ENCODE results near the gene POMT2.

POMT2 gene

GRCh38 chr14:77230914-77231313 lies 89.8 kb downstream of the POMT2 start:
- H3K36me3 ChIP-seq (ENCODE audit: insufficient read depth, low read length), result no peaks in the 10 kb centered on the region
- no peak overlapping the region for H3K4me3 ChIP-seq (ENCODE audit: low read length)
- H3K4me1 ChIP-seq (ENCODE audit: insufficient read depth, low read length), result no peaks in the 10 kb centered on the region
- H2AFZ ChIP-seq (ENCODE audit: low read depth, low read length), result no peak overlapping the region
- H3K9me3 ChIP-seq (ENCODE audit: low read length), result no peaks in the 10 kb centered on the region
- no peaks in the 10 kb centered on the region for H3K27me3 ChIP-seq (ENCODE audit: insufficient read depth, low read length)

GRCh38 chr14:77228056-77228455 lies 92.6 kb downstream of the POMT2 start:
- Histone ChIP-seq H2AFZ (ENCODE audit: low read depth, low read length) (no peak overlapping the region), H3K9me3 (ENCODE audit: low read length) (no peaks in the 10 kb centered on the region), H3K4me3 (ENCODE audit: low read length) (no peak overlapping the region), H3K4me1 (ENCODE audit: insufficient read depth, low read length) (no peaks in the 10 kb centered on the region), H3K36me3 (ENCODE audit: insufficient read depth, low read length) (no peaks in the 10 kb centered on the region), H3K27me3 (ENCODE audit: insufficient read depth, low read length) (no peaks in the 10 kb centered on the region)

- no peaks in the 10 kb centered on the region for H3K9me3 ChIP-seq (ENCODE audit: low read length)
- no peak overlapping the region for H3K4me3 ChIP-seq (ENCODE audit: low read length)
- H2AFZ ChIP-seq (ENCODE audit: low read depth, low read length), result no peak overlapping the region
- H3K27me3 ChIP-seq (ENCODE audit: insufficient read depth, low read length), result no peaks in the 10 kb centered on the region
- peaks cover 3% of the 10 kb centered on the region for H3K4me1 ChIP-seq (ENCODE audit: insufficient read depth, low read length)
- no peaks in the 10 kb centered on the region for H3K36me3 ChIP-seq (ENCODE audit: insufficient read depth, low read length)
These were observed 94.7 kb downstream of the POMT2 start for GRCh38 chr14:77225892-77226557.

- H3K9me3 ChIP-seq (ENCODE audit: low read length), result no peaks in the 10 kb centered on the region
These were observed 95.4 kb downstream of the POMT2 start for GRCh38 chr14:77225254-77225653.

More at GRCh38 chr14:77225254-77225653, 95.4 kb downstream of the POMT2 start:
- Histone ChIP-seq H3K36me3 (ENCODE audit: insufficient read depth, low read length) (no peaks in the 10 kb centered on the region), H3K4me1 (ENCODE audit: insufficient read depth, low read length) (peaks cover 3% of the 10 kb centered on the region), H2AFZ (ENCODE audit: low read depth, low read length) (no peak overlapping the region), H3K4me3 (ENCODE audit: low read length) (no peak overlapping the region), H3K27me3 (ENCODE audit: insufficient read depth, low read length) (no peaks in the 10 kb centered on the region)

All from neuron (in vitro differentiated cells).